ENCODE results near the gene LIMCH1.
"Not testable (repeated sequence)": the region's sequence is repeated elsewhere in the genome, so short reads cannot be mapped to it uniquely, and the experiment has no call there.

Gene LIMCH1

GRCh38 chr4:41538017-41538733 lies at the start of gene LIMCH1:
Gene LIMCH1, plus strand, starts transcription at chr4:41538157. Its CDS starts 67,839 bp downstream, at chr4:41605996.
- DNase-seq (ENCODE audit: low read depth in 2 of 2) = no peak

- DNase-seq (ENCODE audit: low read depth in 2 of 2) = not testable (repeated sequence)
Measured at GRCh38 chr4:41491081-41491576, 46.8 kb upstream of the LIMCH1 start.

GRCh38 chr4:41496977-41497376 lies 41.0 kb upstream of the LIMCH1 start:
- no peak for DNase-seq (ENCODE audit: low read depth in 2 of 2)

GRCh38 chr4:41498177-41498576 lies 39.8 kb upstream of the LIMCH1 start:
- no peak for DNase-seq (ENCODE audit: low read depth in 2 of 2)

- no peak for DNase-seq (ENCODE audit: low read depth in 2 of 2)
Measured at GRCh38 chr4:41504167-41504818, 33.7 kb upstream of the LIMCH1 start.

- no peak for DNase-seq (ENCODE audit: low read depth in 2 of 2)
Measured at GRCh38 chr4:41505161-41505661, 32.7 kb upstream of the LIMCH1 start.

GRCh38 chr4:41506130-41506529 lies 31.8 kb upstream of the LIMCH1 start:
- no peak for DNase-seq (ENCODE audit: low read depth in 2 of 2)

GRCh38 chr4:41507291-41507947 lies 30.5 kb upstream of the LIMCH1 start:
- no peak for DNase-seq (ENCODE audit: low read depth in 2 of 2)

- no peak for DNase-seq (ENCODE audit: low read depth in 2 of 2)
Measured at GRCh38 chr4:41509451-41509866, 28.5 kb upstream of the LIMCH1 start.

GRCh38 chr4:41510179-41510578 lies 27.8 kb upstream of the LIMCH1 start:
- no peak for DNase-seq (ENCODE audit: low read depth in 2 of 2)

- no peak for DNase-seq (ENCODE audit: low read depth in 2 of 2)
Measured at GRCh38 chr4:41512136-41512535, 25.8 kb upstream of the LIMCH1 start.

- no peak for DNase-seq (ENCODE audit: low read depth in 2 of 2)
Measured at GRCh38 chr4:41512596-41512995, 25.4 kb upstream of the LIMCH1 start.

GRCh38 chr4:41514169-41514568 lies 23.8 kb upstream of the LIMCH1 start:
- no peak for DNase-seq (ENCODE audit: low read depth in 2 of 2)

- DNase-seq (ENCODE audit: low read depth in 2 of 2) = no peak
Measured at GRCh38 chr4:41514766-41515481, 23.0 kb upstream of the LIMCH1 start.

GRCh38 chr4:41517121-41517520 lies 20.8 kb upstream of the LIMCH1 start:
- no peak for DNase-seq (ENCODE audit: low read depth in 2 of 2)

- no peak for DNase-seq (ENCODE audit: low read depth in 2 of 2)
Measured at GRCh38 chr4:41517747-41518146, 20.2 kb upstream of the LIMCH1 start.

GRCh38 chr4:41524425-41524824 lies 13.5 kb upstream of the LIMCH1 start:
- DNase-seq (ENCODE audit: low read depth in 2 of 2) = no peak

- no peak for DNase-seq (ENCODE audit: low read depth in 2 of 2)
Measured at GRCh38 chr4:41525129-41525528, 12.8 kb upstream of the LIMCH1 start.

GRCh38 chr4:41526628-41527027 lies 11.3 kb upstream of the LIMCH1 start:
- no peak for DNase-seq (ENCODE audit: low read depth in 2 of 2)

GRCh38 chr4:41528512-41529205 lies 9.3 kb upstream of the LIMCH1 start:
- no peak for DNase-seq (ENCODE audit: low read depth in 2 of 2)

- DNase-seq (ENCODE audit: low read depth in 2 of 2) = no peak
Measured at GRCh38 chr4:41530741-41531140, 7.2 kb upstream of the LIMCH1 start.

All from stimulated activated CD4-positive, alpha-beta T cell treated with anti-CD3 and anti-CD28 coated beads, Interleukin-15, amount 100 ng/mL, for 48 hours (primary cell).